Keratinocyte (primary cell): Measurements from ENCODE around the gene TWF2. TPM values are rescaled to one million over a fixed set of nuclear protein-coding genes. Genes with fewer than 3 reads are reported as not detected.

Source experiments
- DNase-seq: peaks from one replicate; pipeline ENCODE4 v3.0.0-alpha.2; 2011; ENCODE audit warnings: low read depth, missing footprints, low spot score
- FAIRE-seq: peaks from 2 replicates; lab custom pipeline; 2011; peaks lifted over from hg19 to GRCh38; lab: Jason Lieb, UNC
- H2AFZ ChIP-seq: 2 replicates; pipeline ENCODE4 v1.6.0; 2012; ENCODE audit warnings: low read length, control low read depth, inconsistent platforms; ENCODE audit not compliant: control insufficient read depth
- H3K27ac ChIP-seq: 2 replicates; pipeline ENCODE4 v1.5.1; 2011; ENCODE audit warnings: low read length; ENCODE audit not compliant: control insufficient read depth, insufficient read depth
- H3K27me3 ChIP-seq: 3 replicates; pipeline ENCODE4 v1.6.0; 2011; ENCODE audit warnings: low read length; ENCODE audit not compliant: control insufficient read depth, insufficient read depth; ENCODE audit errors: extremely low read depth
- H3K36me3 ChIP-seq, 2 experiments: 2 replicates in 1 of 2; 3 replicates in 1 of 2; pipeline ENCODE4 v1.5.1; 2011; ENCODE audit warnings: low read length in 2 of 2, mild to moderate bottlenecking in 1 of 2; ENCODE audit not compliant: control insufficient read depth in 2 of 2, insufficient read depth in 2 of 2; ENCODE audit errors: extremely low read depth in 1 of 2
- H3K4me1 ChIP-seq: 3 replicates; pipeline ENCODE4 v1.5.1; 2011; ENCODE audit warnings: low read length; ENCODE audit not compliant: control insufficient read depth, insufficient read depth; ENCODE audit errors: extremely low read depth
- H3K4me2 ChIP-seq: 3 replicates; pipeline ENCODE4 v1.6.0; 2011; ENCODE audit warnings: low read depth, low read length; ENCODE audit not compliant: control insufficient read depth, insufficient read depth; ENCODE audit errors: extremely low read depth
- H3K4me3 ChIP-seq, 3 experiments: fragments of 200-600 bp in 1 of 3; sonication (generic) in 1 of 3; 2 replicates in 2 of 3; 3 replicates in 1 of 3; pipeline ENCODE4 v1.5.1; 2011 to 2016; ENCODE audit warnings: low read length in 3 of 3, mild to moderate bottlenecking in 3 of 3, control low read depth in 2 of 3, inconsistent platforms in 1 of 3, low read depth in 1 of 3, mixed read lengths in 1 of 3, mixed run types in 1 of 3, moderate library complexity in 1 of 3; ENCODE audit not compliant: control insufficient read depth in 2 of 3, insufficient read depth in 2 of 3; ENCODE audit errors: extremely low read depth in 1 of 3
- H3K79me2 ChIP-seq: 2 replicates; pipeline ENCODE4 v1.6.0; 2012; ENCODE audit warnings: low read length; ENCODE audit not compliant: control insufficient read depth, insufficient read depth
- H3K9ac ChIP-seq: 3 replicates; pipeline ENCODE4 v1.6.0; 2011; ENCODE audit warnings: low read length; ENCODE audit not compliant: control insufficient read depth, insufficient read depth; ENCODE audit errors: extremely low read depth
- H3K9me1 ChIP-seq: 3 replicates; pipeline ENCODE4 v1.6.0; 2011; ENCODE audit warnings: low read length; ENCODE audit not compliant: control insufficient read depth, insufficient read depth; ENCODE audit errors: extremely low read depth
- H3K9me3 ChIP-seq: 2 replicates; pipeline ENCODE4 v1.5.1; 2012; ENCODE audit warnings: low read depth, low read length; ENCODE audit not compliant: control insufficient read depth
- H4K20me1 ChIP-seq: 3 replicates; pipeline ENCODE4 v1.6.0; 2011; ENCODE audit warnings: low read length; ENCODE audit not compliant: control insufficient read depth, insufficient read depth; ENCODE audit errors: extremely low read depth
- EZH2 ChIP-seq: IDR thresholded peaks from one replicate; pipeline ENCODE4 v1.6.1; 2012; ENCODE audit warnings: inconsistent platforms, mild to moderate bottlenecking, low read length, moderate library complexity
- dilution Hi-C: fragments of 300-500 bp; cut with MboI; formaldehyde crosslinking; loops from one replicate; pipeline ENCODE4 v1.7.0; 2020; ENCODE audit warnings: low sequenced_read_pairs; ENCODE audit not compliant: extremely low pct_ligation_motif_present
- polyA plus RNA-seq, 5 experiments: library from polyadenylated mRNA; depleted of rRNA in 3 of 5; stranded (reverse) in 3 of 5; stranded (forward) in 1 of 5; unstranded in 1 of 5; fragments of >200 nt; gene quantifications; 1 replicate in 1 of 5; 2 replicates in 3 of 5; 3 replicates in 1 of 5; pipeline versions ENCODE4 v1.2.1 to v1.2.3, GENCODE V29; 2011 to 2012; ENCODE audit warnings: missing spikeins in 2 of 5, low read depth in 1 of 5, low replicate concordance in 1 of 5
- TF ChIP-seq, protein P1 (sequence below), 3 experiments: IDR thresholded peaks in 1 of 3; conservative IDR thresholded peaks in 1 of 3; optimal IDR thresholded peaks in 1 of 3; 2 replicates in 2 of 3; 3 replicates in 1 of 3; pipeline versions ENCODE3 to v1.5.1; 2011; ENCODE audit warnings: low read length in 3 of 3, mild to moderate bottlenecking in 3 of 3, moderate library complexity in 2 of 3, control low read depth in 1 of 3, inconsistent platforms in 1 of 3; ENCODE audit not compliant: insufficient read depth in 2 of 3; ENCODE audit errors: extremely low read depth in 1 of 3

TWF2 gene
- polyA plus RNA-seq, 1 donor (not counting 4 experiments of a cell fraction or from before 2014, with no cell fraction given) = 70.4 TPM

DNA sequence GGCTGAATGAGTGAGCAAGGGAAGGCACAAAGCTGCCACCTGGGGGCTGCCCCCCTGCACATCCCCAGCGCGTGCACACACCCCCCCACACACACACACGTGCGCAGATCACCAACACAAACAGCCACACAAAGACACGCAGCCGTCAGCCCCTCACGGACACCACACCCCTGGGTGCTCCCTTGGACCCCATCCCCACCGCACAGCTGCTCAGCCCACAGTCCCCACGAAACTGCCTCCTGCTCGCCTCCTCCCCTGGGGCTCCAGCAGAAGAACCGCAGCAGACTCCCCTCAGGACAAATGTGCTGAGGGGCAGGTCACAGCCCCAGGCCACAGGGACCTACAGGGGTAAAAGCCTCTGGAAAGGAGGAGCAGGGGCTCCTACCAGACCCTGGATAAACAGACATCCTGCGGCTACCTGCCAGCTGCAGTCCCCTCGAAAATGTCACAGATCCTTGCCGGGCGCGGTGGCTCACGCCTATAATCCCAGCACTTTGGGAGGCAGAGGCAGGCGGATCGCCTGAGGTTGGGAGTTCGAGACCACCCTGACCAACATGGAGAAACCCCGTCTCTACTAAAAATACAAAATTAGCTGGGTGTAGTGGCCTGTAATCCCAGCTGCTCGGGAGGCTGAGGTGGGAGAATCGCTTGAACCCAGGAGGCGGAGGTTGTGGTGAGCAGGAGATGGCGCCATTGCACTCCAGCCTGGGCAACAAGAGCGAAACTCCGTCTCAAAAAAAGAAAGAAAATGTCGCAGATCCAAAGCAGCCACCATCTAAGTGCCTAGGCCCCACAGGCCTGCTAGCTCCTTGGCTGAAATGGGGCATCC is 6.5 kb downstream of the TWF2 start:
- Histone ChIP-seq H3K9me1 (no peaks in the 10 kb centered on the region), H3K9ac (no peak overlapping the region), H3K27ac (no peak overlapping the region), H3K36me3 (peaks cover 38 to 49% of the 10 kb centered on the region in 2 experiments), H2AFZ (no peak overlapping the region), H3K4me1 (peaks cover 5% of the 10 kb centered on the region), H4K20me1 (peaks cover 8% of the 10 kb centered on the region), H3K79me2 (peaks cover 47% of the 10 kb centered on the region), H3K4me3 (no peak overlapping the region), H3K9me3 (no peaks in the 10 kb centered on the region), H3K27me3 (no peaks in the 10 kb centered on the region), H3K4me2 (no peak overlapping the region)
- TF ChIP-seq, protein P1, sequence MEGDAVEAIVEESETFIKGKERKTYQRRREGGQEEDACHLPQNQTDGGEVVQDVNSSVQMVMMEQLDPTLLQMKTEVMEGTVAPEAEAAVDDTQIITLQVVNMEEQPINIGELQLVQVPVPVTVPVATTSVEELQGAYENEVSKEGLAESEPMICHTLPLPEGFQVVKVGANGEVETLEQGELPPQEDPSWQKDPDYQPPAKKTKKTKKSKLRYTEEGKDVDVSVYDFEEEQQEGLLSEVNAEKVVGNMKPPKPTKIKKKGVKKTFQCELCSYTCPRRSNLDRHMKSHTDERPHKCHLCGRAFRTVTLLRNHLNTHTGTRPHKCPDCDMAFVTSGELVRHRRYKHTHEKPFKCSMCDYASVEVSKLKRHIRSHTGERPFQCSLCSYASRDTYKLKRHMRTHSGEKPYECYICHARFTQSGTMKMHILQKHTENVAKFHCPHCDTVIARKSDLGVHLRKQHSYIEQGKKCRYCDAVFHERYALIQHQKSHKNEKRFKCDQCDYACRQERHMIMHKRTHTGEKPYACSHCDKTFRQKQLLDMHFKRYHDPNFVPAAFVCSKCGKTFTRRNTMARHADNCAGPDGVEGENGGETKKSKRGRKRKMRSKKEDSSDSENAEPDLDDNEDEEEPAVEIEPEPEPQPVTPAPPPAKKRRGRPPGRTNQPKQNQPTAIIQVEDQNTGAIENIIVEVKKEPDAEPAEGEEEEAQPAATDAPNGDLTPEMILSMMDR (optimal IDR thresholded peaks at IDR 0.05 in 1 of 3, IDR thresholded peaks at IDR 0.05 in 1 of 3, conservative IDR thresholded peaks at IDR 0.05 in 1 of 3; ENCODE audit: extremely low read depth in 1 of 3, insufficient read depth in 2 of 3, low read length in 3 of 3) = no peak
- no peak for TF ChIP-seq EZH2
- DNase-seq = no peak
- FAIRE-seq = no peak
- dilution Hi-C loops = no loop called here

DNA sequence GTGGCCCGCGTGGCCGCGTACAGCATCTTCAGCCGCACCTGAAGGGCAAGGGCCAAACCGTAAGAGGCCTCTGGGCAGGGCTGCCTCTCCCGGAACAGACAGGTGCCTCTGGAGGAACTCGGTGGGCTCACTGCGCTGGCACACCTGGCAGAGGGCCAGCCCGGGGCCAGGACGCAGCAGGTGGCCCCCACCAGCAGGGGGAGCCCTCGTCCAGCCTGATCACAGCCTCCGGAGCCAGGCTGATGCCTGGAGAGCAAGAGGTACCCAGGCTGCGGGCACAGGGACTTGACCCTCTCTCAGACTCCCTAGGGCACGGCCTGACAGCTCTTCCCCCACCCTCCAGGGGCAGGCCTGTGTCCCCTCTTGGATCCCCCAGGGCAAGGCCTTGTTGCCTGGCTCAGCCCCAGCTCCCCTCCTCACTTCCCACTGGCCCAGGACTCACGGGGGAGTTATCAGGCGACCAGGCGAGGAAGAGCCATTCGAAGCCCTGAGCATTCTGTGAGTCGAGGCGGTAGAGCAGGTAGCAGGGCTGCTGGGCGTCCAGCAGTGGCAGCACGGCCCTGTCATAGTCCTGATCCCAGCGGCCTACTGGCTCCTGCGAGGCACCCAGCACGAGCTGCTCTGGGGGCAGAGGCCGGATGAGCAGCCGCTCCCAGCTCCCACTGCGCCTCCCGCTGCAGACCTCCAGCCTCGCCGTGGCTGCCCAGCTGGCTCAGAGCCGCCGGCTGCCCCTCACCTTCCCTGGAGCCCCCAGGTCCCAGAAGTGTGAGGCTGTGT is 7.3 kb downstream of the TWF2 start:
- H3K79me2 ChIP-seq = peaks cover 40% of the 10 kb centered on the region
- H3K27ac ChIP-seq = no peak overlapping the region
- dilution Hi-C loops = no loop called here
- no peaks in the 10 kb centered on the region for H3K9me3 ChIP-seq
- no peaks in the 10 kb centered on the region for H3K9me1 ChIP-seq
- peaks cover 38 to 49% of the 10 kb centered on the region in 2 experiments for H3K36me3 ChIP-seq
- H2AFZ ChIP-seq = no peak overlapping the region
- FAIRE-seq (peak; percentile 23), DNase-seq (no peak)
- H3K27me3 ChIP-seq = no peaks in the 10 kb centered on the region
- H3K4me1 ChIP-seq = no peaks in the 10 kb centered on the region
- H3K4me3 ChIP-seq = no peak overlapping the region
- no peak for TF ChIP-seq EZH2
- TF ChIP-seq, protein P1 (optimal IDR thresholded peaks at IDR 0.05 in 1 of 3, IDR thresholded peaks at IDR 0.05 in 1 of 3, conservative IDR thresholded peaks at IDR 0.05 in 1 of 3; ENCODE audit: extremely low read depth in 1 of 3, insufficient read depth in 2 of 3, low read length in 3 of 3) = peak in 2 of 3 experiments; percentile 89 to 99
- peaks cover 8% of the 10 kb centered on the region for H4K20me1 ChIP-seq
- H3K4me2 ChIP-seq = no peak overlapping the region
- no peak overlapping the region for H3K9ac ChIP-seq
